Esophagus squamous epithelium (tissue), 5 donors: ENCODE results near the gene STOX1. TPM values are rescaled to one million over a fixed set of nuclear protein-coding genes. Genes with fewer than 3 reads are reported as not detected.
"Not testable (repeated sequence)": the region's sequence is repeated elsewhere in the genome, so short reads cannot be mapped to it uniquely, and the experiment has no call there.

ENCODE experiments used
- DNase-seq: peaks from one replicate; lab custom pipeline; 2025; lab: John Stamatoyannopoulos, UW
- H3K27ac ChIP-seq, 4 donors: fragments of 200-600 bp; sonication (generic); one replicate each; pipeline ENCODE4 v1.5.1; 2016 to 2019; ENCODE audit warnings: mild to moderate bottlenecking in 1 of 4
- H3K27me3 ChIP-seq, 4 donors: fragments of 200-600 bp; sonication (generic); 1 replicate in 3 of 4; 2 replicates in 1 of 4; pipeline versions ENCODE4 v1.5.1 to v1.6.0; 2017 to 2021; ENCODE audit warnings: antibody characterized with exemption in 1 of 4
- H3K36me3 ChIP-seq, 3 donors: fragments of 200-600 bp; sonication (generic); one replicate each; pipeline ENCODE4 v1.5.1; 2016 to 2019
- H3K4me1 ChIP-seq, 3 donors: fragments of 200-600 bp; sonication (generic); one replicate each; pipeline ENCODE4 v1.5.1; 2017 to 2019
- H3K4me3 ChIP-seq, 4 donors: fragments of 200-600 bp; sonication (generic); 1 replicate in 3 of 4; 2 replicates in 1 of 4; pipeline ENCODE4 v1.5.1; 2016 to 2019; ENCODE audit warnings: mild to moderate bottlenecking in 2 of 4, moderate library complexity in 1 of 4
- H3K9me3 ChIP-seq, 3 donors: fragments of 200-600 bp; sonication (generic); one replicate each; pipeline ENCODE4 v1.5.1; 2016 to 2019
- POLR2A ChIP-seq, 4 donors: fragments of 450-650 bp; IDR thresholded peaks; one replicate each; pipeline ENCODE4 v1.6.1; 2017; ENCODE audit warnings: antibody characterized with exemption in 4 of 4, mild to moderate bottlenecking in 4 of 4, moderate library complexity in 3 of 4
- WGBS, 2 donors: methylation state at CpG; one replicate each; pipeline ENCODE4 v1.1.5; 2018; 5-methylcytosine and 5-hydroxymethylcytosine counted together
- intact Hi-C: fragments of 100-400 bp; cut with DNase I; formaldehyde crosslinking; loops from one replicate; pipeline ENCODE4 v1.15.0; 2022
- small RNA-seq, 4 donors: library from RNA; depleted of rRNA; stranded (forward); fragments of <200 nt; gene quantifications; one replicate each; pipeline ENCODE3, GENCODE V24; 2016
- total RNA-seq, 4 donors: library from RNA; depleted of rRNA; stranded (reverse); fragments of >200 nt; gene quantifications; one replicate each; pipeline ENCODE4 v1.1.0, GENCODE V29; 2016
- TF ChIP-seq, protein P1 (sequence below), 6 experiments: fragments of 450-650 bp in 4 of 6; fragments of 200-600 bp in 2 of 6; sonication (generic) in 2 of 6; IDR thresholded peaks; one replicate each; pipeline ENCODE4 v1.5.1; 2016 to 2019; ENCODE audit warnings: antibody characterized with exemption in 6 of 6, mild to moderate bottlenecking in 4 of 6, moderate library complexity in 4 of 6
- donor health status: DM: yes; HTN: yes; CAD: no.

The STOX1 gene
- total RNA-seq, 4 donors from 2014 or later, result 0.19 to 2.1 (median 1.5) TPM

DNA sequence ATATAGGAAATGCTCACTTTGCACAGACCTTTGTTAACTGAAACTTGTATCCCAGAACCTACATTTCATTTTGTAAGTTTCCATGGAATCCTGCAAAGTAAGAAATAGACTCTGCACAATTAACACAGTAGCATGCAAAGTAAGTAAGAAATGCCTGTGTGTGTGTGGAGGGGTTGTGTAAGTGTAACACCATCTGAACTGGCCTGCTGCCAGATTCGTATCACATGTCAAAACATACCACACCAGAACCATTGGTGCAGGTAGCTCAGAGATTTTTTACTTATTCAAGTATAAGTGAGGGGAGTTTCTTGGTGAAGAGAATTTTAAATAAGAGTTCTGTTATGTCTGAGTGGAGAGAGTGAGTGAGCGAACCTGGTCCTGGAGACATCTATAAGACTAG lies 110.8 kb downstream of the STOX1 start:
- DNase-seq, result no peak
- no peaks in the 10 kb centered on the region for H3K27me3 ChIP-seq
- H3K9me3 ChIP-seq, result no peaks in the 10 kb centered on the region
- intact Hi-C loops, result no loop called here
- peaks cover 0 to 100% (median 8%) of the 10 kb centered on the region in 3 donors for H3K36me3 ChIP-seq
- WGBS, 2 donors, result 56 to 65% methylated on average over 2 of the region's 2 CpGs
- no peaks in the 10 kb centered on the region for H3K4me1 ChIP-seq
- H3K4me3 ChIP-seq, result no peak overlapping the region
- TF ChIP-seq, protein P1, sequence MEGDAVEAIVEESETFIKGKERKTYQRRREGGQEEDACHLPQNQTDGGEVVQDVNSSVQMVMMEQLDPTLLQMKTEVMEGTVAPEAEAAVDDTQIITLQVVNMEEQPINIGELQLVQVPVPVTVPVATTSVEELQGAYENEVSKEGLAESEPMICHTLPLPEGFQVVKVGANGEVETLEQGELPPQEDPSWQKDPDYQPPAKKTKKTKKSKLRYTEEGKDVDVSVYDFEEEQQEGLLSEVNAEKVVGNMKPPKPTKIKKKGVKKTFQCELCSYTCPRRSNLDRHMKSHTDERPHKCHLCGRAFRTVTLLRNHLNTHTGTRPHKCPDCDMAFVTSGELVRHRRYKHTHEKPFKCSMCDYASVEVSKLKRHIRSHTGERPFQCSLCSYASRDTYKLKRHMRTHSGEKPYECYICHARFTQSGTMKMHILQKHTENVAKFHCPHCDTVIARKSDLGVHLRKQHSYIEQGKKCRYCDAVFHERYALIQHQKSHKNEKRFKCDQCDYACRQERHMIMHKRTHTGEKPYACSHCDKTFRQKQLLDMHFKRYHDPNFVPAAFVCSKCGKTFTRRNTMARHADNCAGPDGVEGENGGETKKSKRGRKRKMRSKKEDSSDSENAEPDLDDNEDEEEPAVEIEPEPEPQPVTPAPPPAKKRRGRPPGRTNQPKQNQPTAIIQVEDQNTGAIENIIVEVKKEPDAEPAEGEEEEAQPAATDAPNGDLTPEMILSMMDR (IDR thresholded peaks at IDR 0.05), result no peak
- TF ChIP-seq POLR2A (IDR thresholded peaks at IDR 0.05), result no peak
- no peak overlapping the region for H3K27ac ChIP-seq

DNA sequence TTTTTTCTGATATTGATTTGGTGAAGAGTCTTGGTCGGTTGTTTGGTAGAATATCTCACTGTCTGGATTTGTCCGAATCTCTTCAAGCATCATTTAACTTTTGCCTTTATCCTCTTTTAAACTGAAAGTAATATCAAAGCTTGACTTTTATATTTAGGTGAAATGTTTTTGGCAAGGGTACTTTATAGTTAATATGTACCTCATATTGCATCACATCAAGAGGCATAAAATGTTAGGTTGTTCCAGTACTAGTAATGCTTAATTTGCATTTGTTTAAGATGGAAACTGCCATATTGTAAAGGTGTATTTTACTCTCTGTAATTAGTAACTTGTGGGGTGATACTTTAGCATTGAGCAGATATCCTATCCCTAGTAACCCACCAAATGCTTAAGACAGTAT lies 111.6 kb downstream of the STOX1 start:
- peaks cover 0 to 100% (median 13%) of the 10 kb centered on the region in 3 donors for H3K36me3 ChIP-seq
- H3K27me3 ChIP-seq, result no peaks in the 10 kb centered on the region
- 86 to 95% methylated on average over 2 of the region's 2 CpGs for WGBS, 2 donors
- intact Hi-C loops, result no loop called here
- TF ChIP-seq POLR2A (IDR thresholded peaks at IDR 0.05), result no peak
- TF ChIP-seq, protein P1 (IDR thresholded peaks at IDR 0.05), result no peak
- H3K4me1 ChIP-seq, result no peaks in the 10 kb centered on the region
- H3K9me3 ChIP-seq, result no peaks in the 10 kb centered on the region
- DNase-seq, result no peak
- no peak overlapping the region for H3K4me3 ChIP-seq
- H3K27ac ChIP-seq, result no peak overlapping the region

DNA sequence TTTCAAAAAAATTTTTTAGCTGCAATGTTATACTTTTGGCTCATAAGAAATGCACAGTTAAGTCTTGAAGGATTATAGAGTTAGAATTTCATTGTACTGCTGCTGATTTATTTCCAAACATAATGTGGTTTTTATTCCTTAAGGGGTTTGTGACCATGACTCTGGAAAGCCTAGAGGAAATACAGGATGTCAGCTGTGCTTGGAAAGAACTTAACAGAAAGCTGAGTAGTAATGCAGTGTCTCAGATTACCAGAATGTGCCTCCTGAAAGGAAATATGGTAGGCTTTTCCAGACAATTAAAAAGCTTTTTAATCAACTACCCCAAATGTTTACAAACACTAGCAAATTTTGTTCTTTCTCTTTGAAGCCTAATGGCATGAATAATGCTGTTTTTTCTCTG lies 113.6 kb downstream of the STOX1 start:
- peaks cover 0 to 100% (median 10%) of the 10 kb centered on the region in 3 donors for H3K36me3 ChIP-seq

More for the DNA sequence above, 113.6 kb downstream of the STOX1 start:
- H3K27me3 ChIP-seq, DNase-seq, H3K4me1 ChIP-seq, H3K4me3 ChIP-seq, intact Hi-C loops, H3K9me3 ChIP-seq, H3K27ac ChIP-seq: not testable (repeated sequence)

Small RNA genes within 50 kb of the gene (small RNA-seq; reads per million reads assigned to genes)
- gene RNU6-571P, result 0 reads per million in 4 donors
- gene RNU6-697P, result 0 reads per million in 4 donors

Other genes with a start within 250 kb of the STOX1 start
- 10 to 100 TPM; 30.4 to 60.1 (median 44.1) TPM for gene CCAR1, start 106.3 kb upstream of the STOX1 start, total RNA-seq
- gene DDX50, start 73.8 kb downstream of the STOX1 start, total RNA-seq, result 10 to 100 TPM in 3 of 4 donors, 1 to 10 TPM in 1; 6.5 to 40.6 (median 24.6) TPM
- 100 to 1,000 TPM in 1 of 4 donors, 10 to 100 TPM in 3; 39.2 to 112 (median 84.0) TPM for gene DDX21, start 128.6 kb downstream of the STOX1 start, total RNA-seq
- 10 to 100 TPM; 15.5 to 31.0 (median 16.4) TPM for gene KIFBP, start 161.3 kb downstream of the STOX1 start, total RNA-seq